ENCODE measurements around the gene CFAP299. TPM values are rescaled to one million over a fixed set of nuclear protein-coding genes. Genes with fewer than 3 reads are reported as not detected.

The CFAP299 gene
- polyA plus RNA-seq, 1 experiment: 1.4 TPM

- Histone ChIP-seq H3K9me3 (ENCODE audit: control insufficient read depth, insufficient read depth, low read length) (no peaks in the 10 kb centered on the region), H3K27me3 (ENCODE audit: control insufficient read depth, insufficient read depth, low read length) (no peaks in the 10 kb centered on the region), H3K4me3 (ENCODE audit: low read depth, low read length) (no peak overlapping the region), H3K27ac (ENCODE audit: low read depth, low read length) (no peak overlapping the region)
- no peak for DNase-seq (ENCODE audit: low read depth, low spot score)
- no peak for TF ChIP-seq CTCF (IDR thresholded peaks at IDR 0.05; ENCODE audit: low read depth, low read length)
- POLR2A ChIA-PET: no interaction called here
- CTCF ChIA-PET: no interaction called here
These were observed 171.5 kb downstream of the CFAP299 start for GRCh38 chr4:80507077-80507476.

GRCh38 chr4:80507507-80507906 is 172.0 kb downstream of the CFAP299 start:
- CTCF ChIA-PET: no interaction called here
- Histone ChIP-seq H3K27me3 (ENCODE audit: control insufficient read depth, insufficient read depth, low read length) (no peaks in the 10 kb centered on the region), H3K27ac (ENCODE audit: low read depth, low read length) (no peak overlapping the region), H3K4me3 (ENCODE audit: low read depth, low read length) (no peak overlapping the region), H3K9me3 (ENCODE audit: control insufficient read depth, insufficient read depth, low read length) (no peaks in the 10 kb centered on the region)
- no peak for TF ChIP-seq CTCF (IDR thresholded peaks at IDR 0.05; ENCODE audit: low read depth, low read length)
- no peak for DNase-seq (ENCODE audit: low read depth, low spot score)
- POLR2A ChIA-PET: no interaction called here

- Histone ChIP-seq H3K4me3 (ENCODE audit: low read depth, low read length) (no peak overlapping the region), H3K27me3 (ENCODE audit: control insufficient read depth, insufficient read depth, low read length) (no peaks in the 10 kb centered on the region), H3K27ac (ENCODE audit: low read depth, low read length) (no peak overlapping the region), H3K9me3 (ENCODE audit: control insufficient read depth, insufficient read depth, low read length) (no peaks in the 10 kb centered on the region)
- ChIA-PET POLR2A (no interaction called here), CTCF (interaction anchor here (0.7 kb wide), 1 partner anchor 13 kb away, joined by 4 read pairs; no protein-coding TSS in a partner anchor)
- no peak for DNase-seq (ENCODE audit: low read depth, low spot score)
- no peak for TF ChIP-seq CTCF (IDR thresholded peaks at IDR 0.05; ENCODE audit: low read depth, low read length)
These were observed 180.0 kb downstream of the CFAP299 start for GRCh38 chr4:80515496-80515895.

- Histone ChIP-seq H3K9me3 (ENCODE audit: control insufficient read depth, insufficient read depth, low read length) (no peaks in the 10 kb centered on the region), H3K4me3 (ENCODE audit: low read depth, low read length) (no peak overlapping the region), H3K27me3 (ENCODE audit: control insufficient read depth, insufficient read depth, low read length) (no peaks in the 10 kb centered on the region), H3K27ac (ENCODE audit: low read depth, low read length) (no peak overlapping the region)
- CTCF ChIA-PET: no interaction called here
- POLR2A ChIA-PET: no interaction called here
- DNase-seq (ENCODE audit: low read depth, low spot score): no peak
- no peak for TF ChIP-seq CTCF (IDR thresholded peaks at IDR 0.05; ENCODE audit: low read depth, low read length)
These were observed 185.9 kb downstream of the CFAP299 start for GRCh38 chr4:80521438-80521837.

GRCh38 chr4:80526697-80527096 is 191.2 kb downstream of the CFAP299 start:
- TF ChIP-seq CTCF (IDR thresholded peaks at IDR 0.05; ENCODE audit: low read depth, low read length): no peak
- no peaks in the 10 kb centered on the region for H3K9me3 ChIP-seq (ENCODE audit: control insufficient read depth, insufficient read depth, low read length)
- CTCF ChIA-PET: interaction anchor here (0.8 kb wide), 1 partner anchor 9 kb away, joined by 3 read pairs; no protein-coding TSS in a partner anchor
- H3K27me3 ChIP-seq (ENCODE audit: control insufficient read depth, insufficient read depth, low read length): no peaks in the 10 kb centered on the region
- H3K4me3 ChIP-seq (ENCODE audit: low read depth, low read length): no peak overlapping the region
- no peak for DNase-seq (ENCODE audit: low read depth, low spot score)
- POLR2A ChIA-PET: no interaction called here
- H3K27ac ChIP-seq (ENCODE audit: low read depth, low read length): no peak overlapping the region
